Globus pallidus (tissue), 1 donor: ENCODE measurements around the gene MRPS21.

ENCODE experiments used
- DNase-seq: peaks from one replicate; pipeline ENCODE4 v3.0.0-alpha.2; 2015; ENCODE audit warnings: low spot score

The MRPS21 gene

GRCh38 chr1:150293433-150294253 lies at the start of gene MRPS21:
TSS of gene MRPS21 (plus strand) at chr1:150293861. CDS start at chr1:150294367, 506 bp downstream.
- DNase-seq, result peak; percentile 87

GRCh38 chr1:150249936-150250335 lies 43.7 kb upstream of the MRPS21 start:
- no peak for DNase-seq

- no peak for DNase-seq
Observed at GRCh38 chr1:150256198-150256553, 37.5 kb upstream of the MRPS21 start.

GRCh38 chr1:150256554-150257341 lies 36.9 kb upstream of the MRPS21 start:
- peak; percentile 91 for DNase-seq

GRCh38 chr1:150257624-150258585 lies 35.8 kb upstream of the MRPS21 start, which contains the start of gene CA14:
TSS of gene CA14 (plus strand) at chr1:150257774. CDS start at chr1:150258129, 355 bp downstream.
- DNase-seq, result peak; percentile 85

- peak; percentile 63 for DNase-seq
Observed at GRCh38 chr1:150259217-150259616, 34.4 kb upstream of the MRPS21 start.

- no peak for DNase-seq
Observed at GRCh38 chr1:150259758-150260669, 33.6 kb upstream of the MRPS21 start.

GRCh38 chr1:150261367-150261766 lies 32.3 kb upstream of the MRPS21 start:
- no peak for DNase-seq

GRCh38 chr1:150262388-150263320 lies 31.0 kb upstream of the MRPS21 start:
- no peak for DNase-seq

GRCh38 chr1:150263549-150263948 lies 30.1 kb upstream of the MRPS21 start:
- DNase-seq, result no peak

- no peak for DNase-seq
Observed at GRCh38 chr1:150267896-150268295, 25.8 kb upstream of the MRPS21 start.

GRCh38 chr1:150268340-150268704 lies 25.3 kb upstream of the MRPS21 start:
- DNase-seq, result peak; percentile 29

- DNase-seq, result peak; percentile 98
Observed at GRCh38 chr1:150268705-150269403, 24.8 kb upstream of the MRPS21 start, which contains the start of gene APH1A. TSS of gene APH1A (minus strand) at chr1:150269016. CDS start at chr1:150268810, 206 bp downstream.

GRCh38 chr1:150269451-150269850 lies 24.2 kb upstream of the MRPS21 start:
- DNase-seq, result no peak

- DNase-seq, result no peak
Observed at GRCh38 chr1:150271291-150271959, 22.2 kb upstream of the MRPS21 start.

- DNase-seq, result peak; percentile 29
Observed at GRCh38 chr1:150273311-150273710, 20.4 kb upstream of the MRPS21 start.

GRCh38 chr1:150280138-150280707 lies 13.4 kb upstream of the MRPS21 start:
- no peak for DNase-seq

- peak; percentile 85 for DNase-seq
Observed at GRCh38 chr1:150281221-150281757, 12.4 kb upstream of the MRPS21 start.
